ENCODE measurements around the gene RASL10B.

DNA sequence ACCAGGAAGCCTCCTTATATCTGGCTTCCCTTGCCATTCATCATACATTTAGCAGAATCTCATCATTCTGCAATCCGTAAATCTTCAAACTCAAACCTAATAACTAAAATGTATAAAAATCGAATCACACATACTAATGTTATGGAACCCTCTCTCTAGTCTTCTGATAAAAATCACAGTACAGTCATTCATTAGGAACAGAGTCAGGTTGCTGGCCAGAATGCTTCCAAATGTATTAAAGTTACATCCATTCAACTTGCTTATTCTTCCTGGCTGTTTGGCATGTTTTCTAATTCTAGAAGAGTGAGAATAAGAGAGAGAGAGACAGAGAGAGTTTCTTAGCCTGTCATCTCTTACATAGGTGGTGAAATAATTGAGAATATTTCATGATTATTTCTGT, 16.5 kb upstream of the RASL10B start:
- TF ChIP-seq POLR2A (IDR thresholded peaks at IDR 0.05) (no peak), POLR2AphosphoS5 (IDR thresholded peaks at IDR 0.05) (no peak)
- TF ChIP-seq, protein P1, sequence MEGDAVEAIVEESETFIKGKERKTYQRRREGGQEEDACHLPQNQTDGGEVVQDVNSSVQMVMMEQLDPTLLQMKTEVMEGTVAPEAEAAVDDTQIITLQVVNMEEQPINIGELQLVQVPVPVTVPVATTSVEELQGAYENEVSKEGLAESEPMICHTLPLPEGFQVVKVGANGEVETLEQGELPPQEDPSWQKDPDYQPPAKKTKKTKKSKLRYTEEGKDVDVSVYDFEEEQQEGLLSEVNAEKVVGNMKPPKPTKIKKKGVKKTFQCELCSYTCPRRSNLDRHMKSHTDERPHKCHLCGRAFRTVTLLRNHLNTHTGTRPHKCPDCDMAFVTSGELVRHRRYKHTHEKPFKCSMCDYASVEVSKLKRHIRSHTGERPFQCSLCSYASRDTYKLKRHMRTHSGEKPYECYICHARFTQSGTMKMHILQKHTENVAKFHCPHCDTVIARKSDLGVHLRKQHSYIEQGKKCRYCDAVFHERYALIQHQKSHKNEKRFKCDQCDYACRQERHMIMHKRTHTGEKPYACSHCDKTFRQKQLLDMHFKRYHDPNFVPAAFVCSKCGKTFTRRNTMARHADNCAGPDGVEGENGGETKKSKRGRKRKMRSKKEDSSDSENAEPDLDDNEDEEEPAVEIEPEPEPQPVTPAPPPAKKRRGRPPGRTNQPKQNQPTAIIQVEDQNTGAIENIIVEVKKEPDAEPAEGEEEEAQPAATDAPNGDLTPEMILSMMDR (IDR thresholded peaks at IDR 0.05 in 8 of 11, conservative IDR thresholded peaks at IDR 0.05 in 3 of 11), result no peak
